IMR-90 (cell line): Measurements from ENCODE around the gene RNF186.

ENCODE experiments used
- CEBPB ChIP-seq: IDR thresholded peaks from 2 replicates; pipeline ENCODE4 v1.6.1; 2012; ENCODE audit warnings: low read depth, low read length, improper control_type of control experiment
- POLR2A ChIP-seq: IDR thresholded peaks from 2 replicates; pipeline ENCODE4 v1.6.1; 2012; ENCODE audit warnings: mild to moderate bottlenecking, low read depth, low read length
- RAD21 ChIP-seq: IDR thresholded peaks from 2 replicates; pipeline ENCODE4 v1.6.1; 2012; ENCODE audit warnings: low read length, improper control_type of control experiment
- TF ChIP-seq, protein P1 (sequence below): conservative IDR thresholded peaks from 2 replicates; pipeline ENCODE4 v1.5.1; 2012; ENCODE audit warnings: mild to moderate bottlenecking, low read depth, low read length, improper control_type of control experiment
- TF ChIP-seq, protein P2 (sequence below): fragments of 150-350 bp; IDR thresholded peaks from 2 replicates; pipeline ENCODE4 v1.6.1; 2017; ENCODE audit warnings: mild to moderate bottlenecking, antibody characterized with exemption, low read length, low read depth

DNA sequence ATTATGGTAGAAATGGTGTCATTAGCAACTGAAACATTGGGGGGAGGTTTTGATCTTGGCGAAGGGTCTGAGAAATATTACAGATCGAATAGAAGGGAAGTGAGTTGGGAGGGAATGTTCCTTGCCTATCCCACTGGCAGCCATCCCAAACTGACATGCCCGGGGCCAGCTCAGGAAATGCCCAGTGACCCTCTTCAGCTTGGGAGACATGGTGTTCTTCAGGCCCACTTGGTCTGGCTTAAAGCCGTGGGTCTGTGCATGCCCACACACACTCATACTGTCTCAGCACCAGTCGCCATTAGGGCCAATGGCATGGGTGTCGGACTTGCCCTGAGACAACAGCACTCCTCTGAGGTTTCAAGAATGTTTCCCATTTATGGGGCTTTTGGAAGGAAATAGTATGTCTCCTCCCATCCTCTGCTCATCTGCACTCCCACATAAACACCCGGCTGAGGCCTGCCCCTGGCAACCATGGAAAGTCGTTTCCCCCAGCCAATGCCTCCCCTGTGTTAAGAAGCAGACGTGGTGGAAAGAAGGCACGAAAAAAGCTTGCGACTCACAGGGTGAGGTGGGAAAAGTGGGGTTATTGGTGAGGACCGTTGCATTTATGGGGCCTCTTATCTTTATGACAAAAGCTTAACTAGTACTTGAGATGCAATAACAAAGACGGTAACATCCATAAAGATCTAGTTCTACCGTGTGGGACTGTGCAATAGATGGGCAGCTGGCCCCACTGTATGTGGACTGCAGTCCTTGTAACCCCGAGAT lies 2.0 kb downstream of the RNF186 start:
- TF ChIP-seq CEBPB: no peak
- TF ChIP-seq, protein P1, sequence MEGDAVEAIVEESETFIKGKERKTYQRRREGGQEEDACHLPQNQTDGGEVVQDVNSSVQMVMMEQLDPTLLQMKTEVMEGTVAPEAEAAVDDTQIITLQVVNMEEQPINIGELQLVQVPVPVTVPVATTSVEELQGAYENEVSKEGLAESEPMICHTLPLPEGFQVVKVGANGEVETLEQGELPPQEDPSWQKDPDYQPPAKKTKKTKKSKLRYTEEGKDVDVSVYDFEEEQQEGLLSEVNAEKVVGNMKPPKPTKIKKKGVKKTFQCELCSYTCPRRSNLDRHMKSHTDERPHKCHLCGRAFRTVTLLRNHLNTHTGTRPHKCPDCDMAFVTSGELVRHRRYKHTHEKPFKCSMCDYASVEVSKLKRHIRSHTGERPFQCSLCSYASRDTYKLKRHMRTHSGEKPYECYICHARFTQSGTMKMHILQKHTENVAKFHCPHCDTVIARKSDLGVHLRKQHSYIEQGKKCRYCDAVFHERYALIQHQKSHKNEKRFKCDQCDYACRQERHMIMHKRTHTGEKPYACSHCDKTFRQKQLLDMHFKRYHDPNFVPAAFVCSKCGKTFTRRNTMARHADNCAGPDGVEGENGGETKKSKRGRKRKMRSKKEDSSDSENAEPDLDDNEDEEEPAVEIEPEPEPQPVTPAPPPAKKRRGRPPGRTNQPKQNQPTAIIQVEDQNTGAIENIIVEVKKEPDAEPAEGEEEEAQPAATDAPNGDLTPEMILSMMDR: no peak
- TF ChIP-seq, protein P2, sequence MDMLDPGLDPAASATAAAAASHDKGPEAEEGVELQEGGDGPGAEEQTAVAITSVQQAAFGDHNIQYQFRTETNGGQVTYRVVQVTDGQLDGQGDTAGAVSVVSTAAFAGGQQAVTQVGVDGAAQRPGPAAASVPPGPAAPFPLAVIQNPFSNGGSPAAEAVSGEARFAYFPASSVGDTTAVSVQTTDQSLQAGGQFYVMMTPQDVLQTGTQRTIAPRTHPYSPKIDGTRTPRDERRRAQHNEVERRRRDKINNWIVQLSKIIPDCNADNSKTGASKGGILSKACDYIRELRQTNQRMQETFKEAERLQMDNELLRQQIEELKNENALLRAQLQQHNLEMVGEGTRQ: no peak
- no peak for TF ChIP-seq POLR2A
- TF ChIP-seq RAD21: no peak
